GM18861 (cell line): ENCODE results near the gene TMPRSS7.
A peak's percentile ranks its signal among the peaks of the same experiment; 100 is the strongest.

ENCODE experiments used
- ATAC-seq: cut with Tn5 transposase; IDR thresholded peaks from one replicate; pipeline ENCODE4 v1.9.1; 2021; ENCODE audit not compliant: unreplicated experiment

Gene TMPRSS7, protein sequence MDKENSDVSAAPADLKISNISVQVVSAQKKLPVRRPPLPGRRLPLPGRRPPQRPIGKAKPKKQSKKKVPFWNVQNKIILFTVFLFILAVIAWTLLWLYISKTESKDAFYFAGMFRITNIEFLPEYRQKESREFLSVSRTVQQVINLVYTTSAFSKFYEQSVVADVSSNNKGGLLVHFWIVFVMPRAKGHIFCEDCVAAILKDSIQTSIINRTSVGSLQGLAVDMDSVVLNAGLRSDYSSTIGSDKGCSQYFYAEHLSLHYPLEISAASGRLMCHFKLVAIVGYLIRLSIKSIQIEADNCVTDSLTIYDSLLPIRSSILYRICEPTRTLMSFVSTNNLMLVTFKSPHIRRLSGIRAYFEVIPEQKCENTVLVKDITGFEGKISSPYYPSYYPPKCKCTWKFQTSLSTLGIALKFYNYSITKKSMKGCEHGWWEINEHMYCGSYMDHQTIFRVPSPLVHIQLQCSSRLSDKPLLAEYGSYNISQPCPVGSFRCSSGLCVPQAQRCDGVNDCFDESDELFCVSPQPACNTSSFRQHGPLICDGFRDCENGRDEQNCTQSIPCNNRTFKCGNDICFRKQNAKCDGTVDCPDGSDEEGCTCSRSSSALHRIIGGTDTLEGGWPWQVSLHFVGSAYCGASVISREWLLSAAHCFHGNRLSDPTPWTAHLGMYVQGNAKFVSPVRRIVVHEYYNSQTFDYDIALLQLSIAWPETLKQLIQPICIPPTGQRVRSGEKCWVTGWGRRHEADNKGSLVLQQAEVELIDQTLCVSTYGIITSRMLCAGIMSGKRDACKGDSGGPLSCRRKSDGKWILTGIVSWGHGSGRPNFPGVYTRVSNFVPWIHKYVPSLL

GRCh38 chr3:112034436-112034835, at the start of gene TMPRSS7:
TSS of gene TMPRSS7 (plus strand) at chr3:112034736. CDS start at chr3:112034846, 110 bp downstream.
- ATAC-seq = no peak

- no peak for ATAC-seq
Observed at GRCh38 chr3:111986800-111987199, 47.7 kb upstream of the TMPRSS7 start.

- ATAC-seq = peak; percentile 86
Observed at GRCh38 chr3:111989061-111989678, 45.4 kb upstream of the TMPRSS7 start.

DNA sequence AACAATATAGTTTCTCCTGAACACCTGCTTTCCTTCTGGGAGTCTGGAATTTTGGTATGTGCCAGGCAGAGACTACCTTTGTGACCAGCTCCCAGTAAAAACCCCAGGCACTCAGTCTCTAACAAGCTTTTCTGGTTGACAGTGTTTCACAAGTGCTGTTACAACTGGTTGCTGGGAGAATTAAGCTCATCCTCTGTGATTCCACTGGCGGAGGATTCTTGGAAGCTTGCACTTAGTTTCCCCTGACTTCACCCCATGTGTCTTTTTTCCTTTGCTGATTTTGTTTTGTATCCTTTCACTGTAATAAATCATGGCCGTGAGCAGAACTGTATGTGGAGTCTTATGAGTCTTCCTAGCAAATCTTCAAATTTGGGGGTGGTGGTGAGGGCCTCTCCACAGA, 41.5 kb upstream of the TMPRSS7 start:
- no peak for ATAC-seq

GRCh38 chr3:111998636-111999483, 35.7 kb upstream of the TMPRSS7 start, which contains the start of gene TAGLN3:
TSS of gene TAGLN3 (plus strand) at chr3:111998922. CDS start at chr3:111999423, 501 bp downstream.
- no peak for ATAC-seq

DNA sequence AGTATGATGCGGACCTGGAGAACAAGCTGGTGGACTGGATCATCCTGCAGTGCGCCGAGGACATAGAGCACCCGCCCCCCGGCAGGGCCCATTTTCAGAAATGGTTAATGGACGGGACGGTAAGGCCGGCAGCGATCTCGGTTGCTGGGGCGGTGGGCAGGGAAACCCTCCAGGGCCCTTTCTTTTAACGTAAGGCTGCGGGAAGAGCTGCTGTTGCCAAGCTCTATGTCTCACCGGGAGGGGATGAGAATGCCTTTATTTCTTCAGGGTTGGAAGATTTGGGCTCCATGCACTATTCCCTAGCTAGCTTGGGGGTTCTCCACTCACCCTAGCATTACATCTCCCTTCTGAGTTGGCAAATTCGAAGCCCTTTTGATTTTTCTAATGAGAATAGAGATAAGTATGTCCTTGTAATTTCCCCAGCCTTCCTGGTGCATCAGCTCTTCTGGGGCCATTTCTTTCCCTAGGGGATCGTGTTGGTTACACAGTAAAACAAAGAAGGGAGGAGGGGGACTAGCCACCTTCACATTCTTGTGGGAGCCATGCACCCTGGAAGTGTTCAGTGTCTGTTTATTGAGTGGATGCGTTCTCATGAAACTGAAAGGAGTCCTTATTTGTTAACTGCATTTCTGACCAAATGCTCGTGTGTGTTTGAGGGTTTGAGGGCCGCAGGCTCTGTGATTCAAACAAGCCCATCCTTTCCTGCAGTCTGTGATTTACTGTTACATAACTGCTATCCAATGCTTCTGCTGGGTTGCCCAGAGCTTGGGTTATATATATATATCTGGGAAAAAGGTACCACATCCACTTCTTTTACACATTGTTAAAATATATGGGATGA, 34.8 kb upstream of the TMPRSS7 start:
- no peak for ATAC-seq

DNA sequence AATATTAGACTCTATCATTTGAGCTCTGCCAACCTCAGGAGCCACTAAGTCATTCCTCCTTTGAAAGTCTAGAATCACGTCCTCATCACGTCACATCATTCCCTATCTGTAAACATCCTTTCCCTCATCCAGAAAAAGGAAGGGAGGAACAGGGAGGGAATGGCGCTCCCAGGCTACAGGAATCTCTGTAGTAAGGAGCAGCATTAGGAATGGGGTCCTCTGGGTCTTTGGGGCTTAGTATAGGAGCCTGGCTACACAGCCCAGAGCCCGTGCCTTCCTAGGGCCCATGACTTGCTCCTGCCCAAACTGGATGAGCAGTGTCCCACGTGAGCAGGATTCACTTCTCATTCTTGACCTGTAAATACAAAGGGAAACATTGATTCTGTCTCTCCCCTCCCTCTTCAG, 34.2 kb upstream of the TMPRSS7 start:
- ATAC-seq = no peak

DNA sequence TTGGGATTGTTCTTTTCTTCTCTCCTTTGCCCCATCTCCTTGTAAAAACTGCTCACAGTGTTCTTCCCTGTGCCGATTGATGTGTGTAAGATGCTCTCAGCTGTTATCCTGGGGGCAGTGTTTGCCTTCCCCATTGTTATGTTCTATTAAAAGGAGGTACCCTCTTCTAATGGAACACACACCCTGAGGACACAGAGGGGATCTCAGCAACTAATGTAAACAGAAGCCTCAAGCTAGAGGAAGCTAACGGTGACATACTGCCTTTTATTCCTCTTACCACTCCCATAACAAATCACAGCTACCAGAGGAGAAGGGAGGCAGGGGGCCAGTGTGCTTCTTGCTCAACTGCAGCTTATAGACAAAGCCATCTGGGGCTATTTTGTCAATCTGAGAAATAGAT, 33.6 kb upstream of the TMPRSS7 start:
- no peak for ATAC-seq

- no peak for ATAC-seq
Observed at GRCh38 chr3:112001526-112001925, 33.0 kb upstream of the TMPRSS7 start.

- no peak for ATAC-seq
Observed at GRCh38 chr3:112002096-112002971, 32.2 kb upstream of the TMPRSS7 start.

DNA sequence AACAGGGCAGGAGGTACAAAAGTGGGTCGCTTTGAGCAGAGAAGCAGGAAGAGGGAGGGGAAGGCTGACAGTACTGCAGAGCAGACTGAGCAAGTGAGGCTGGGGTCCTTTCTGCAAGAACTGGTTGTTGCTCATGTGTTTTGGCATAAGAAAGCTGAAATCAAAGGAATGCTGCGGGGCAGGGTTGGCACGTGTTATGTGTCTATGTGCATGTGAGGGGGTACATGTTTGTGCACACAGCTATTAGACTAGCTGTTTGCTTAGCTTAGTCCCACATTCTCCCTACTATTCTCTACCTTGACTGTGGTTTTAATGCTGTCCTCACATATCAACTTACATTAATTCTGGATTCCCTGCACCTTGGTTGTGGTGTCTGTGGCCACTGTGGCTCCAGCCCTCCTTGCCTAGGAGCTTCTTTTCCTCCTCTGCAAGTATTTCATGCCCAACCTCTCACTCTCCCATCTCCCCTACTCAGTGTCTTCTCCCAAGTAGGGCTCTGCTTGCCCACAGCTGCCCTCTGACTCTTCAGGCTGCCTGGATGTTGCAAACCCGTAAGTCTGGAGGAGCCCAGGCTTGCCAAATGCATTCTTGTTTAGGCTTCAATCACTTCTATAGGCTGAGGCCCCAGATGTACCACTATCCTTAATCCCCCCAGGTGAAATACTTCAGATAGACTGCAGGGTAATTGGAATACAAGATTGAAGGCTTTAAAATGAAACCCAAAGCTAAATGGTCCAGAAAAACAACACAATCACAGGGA, 31.0 kb upstream of the TMPRSS7 start:
- ATAC-seq = no peak

DNA sequence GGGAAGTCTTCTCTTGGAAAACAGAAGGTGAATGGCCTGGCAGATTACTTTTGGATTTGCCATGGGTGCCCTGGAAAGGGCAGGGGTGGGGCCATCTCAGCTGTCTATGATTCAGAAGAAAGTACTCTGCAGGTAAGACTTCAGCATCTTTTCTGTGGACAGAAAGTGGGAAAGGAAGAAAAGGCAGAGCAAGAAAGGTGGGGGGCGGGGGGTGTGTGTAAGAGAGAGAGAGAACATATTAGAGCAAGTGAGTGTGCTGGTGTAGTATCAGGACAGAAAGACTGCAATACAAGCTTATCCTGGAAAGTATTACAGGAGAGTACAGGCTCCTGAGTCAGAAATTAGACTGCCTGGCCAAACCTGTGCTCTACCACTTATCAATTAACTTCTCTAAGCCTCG, 30.3 kb upstream of the TMPRSS7 start:
- ATAC-seq = no peak

DNA sequence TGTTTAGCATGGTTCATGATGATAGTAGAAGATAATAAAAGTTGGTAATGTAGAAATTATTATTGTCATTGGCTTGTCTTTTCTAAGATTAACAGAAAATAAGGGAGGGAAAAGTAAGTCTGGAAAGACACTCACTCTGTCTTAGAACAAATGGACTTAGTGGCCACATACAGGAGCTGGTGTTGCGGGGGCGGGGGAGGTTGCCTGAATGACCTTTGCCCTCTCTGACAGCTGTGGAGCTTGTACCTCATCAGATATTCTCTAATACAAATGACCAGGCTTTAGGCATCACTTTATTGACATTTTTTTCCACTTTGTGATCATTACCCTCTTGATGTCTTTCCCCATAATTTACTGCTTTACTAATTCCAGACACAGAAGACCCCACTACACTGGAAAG, 29.9 kb upstream of the TMPRSS7 start:
- ATAC-seq = no peak

GRCh38 chr3:112005091-112005672, 29.4 kb upstream of the TMPRSS7 start:
- no peak for ATAC-seq

DNA sequence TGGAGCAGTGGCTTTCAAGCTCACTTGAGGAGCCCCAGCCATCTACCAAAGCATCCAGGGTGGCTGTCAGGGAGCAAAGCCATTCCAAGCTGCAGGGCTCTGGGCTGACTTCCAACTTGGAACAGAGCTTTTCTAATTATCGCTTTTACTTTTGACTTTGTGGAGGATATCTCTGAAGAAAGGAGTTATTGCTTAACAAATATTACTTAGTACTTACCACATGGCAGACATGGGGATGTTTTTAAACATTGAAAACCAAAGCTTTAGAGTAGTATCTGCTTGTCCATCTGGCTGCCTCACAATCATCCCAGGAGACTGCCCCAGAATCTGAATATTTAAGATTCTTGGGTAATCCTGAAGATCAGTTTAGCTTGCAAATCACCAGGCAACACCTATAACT, 26.9 kb upstream of the TMPRSS7 start:
- ATAC-seq = no peak

GRCh38 chr3:112009670-112010069, 24.9 kb upstream of the TMPRSS7 start:
- no peak for ATAC-seq

- ATAC-seq = no peak
Observed at GRCh38 chr3:112010636-112011035, 23.9 kb upstream of the TMPRSS7 start.
